ENCODE results near the gene OVOL2. TPM values are rescaled to one million over a fixed set of nuclear protein-coding genes. Genes with fewer than 3 reads are reported as not detected.

The OVOL2 gene
- total and polyA plus RNA-seq, 3 experiments from 2014 or later, result not detected

GRCh38 chr20:17976305-17976704 lies 81.4 kb downstream of the OVOL2 start:
- DNase-seq, result no peak
- no peaks in the 10 kb centered on the region for H3K27me3 ChIP-seq (ENCODE audit: insufficient read depth, low read length, poor library complexity, severe bottlenecking)
- H3K4me1 ChIP-seq (ENCODE audit: insufficient read depth, low read length), result peaks cover 18% of the 10 kb centered on the region
- Mint-ChIP-seq H3K9me3 (no peaks in the 10 kb centered on the region), H3K4me3 (no peak overlapping the region), H3K27me3 (no peaks in the 10 kb centered on the region), H3K4me1 (peaks cover 23 to 46% (median 38%) of the 10 kb centered on the region in 3 donors), H3K27ac (peak overlapping the region in 2 of 8 donors; percentile 4 to 31), H3K36me3 (peaks cover 3 to 35% (median 8%) of the 10 kb centered on the region in 3 donors)
- H3K4me3 ChIP-seq (ENCODE audit: low read length), result no peak overlapping the region
- H3K27ac ChIP-seq (ENCODE audit: low read depth, low read length), result no peak overlapping the region
- CTCF ChIA-PET, result no interaction called here
- POLR2A ChIA-PET, result no interaction called here
- H3K9me3 ChIP-seq (ENCODE audit: low read length), result no peaks in the 10 kb centered on the region
- no peaks in the 10 kb centered on the region for H3K36me3 ChIP-seq (ENCODE audit: insufficient read depth, low read length)

Other genes with a start within 250 kb of the OVOL2 start
- gene SNX5, start 89.1 kb downstream of the OVOL2 start, total RNA-seq, result 100 to 1,000 TPM; 174 to 191 TPM
- 89.0 TPM for gene SNX5, start 89.1 kb downstream of the OVOL2 start, polyA plus RNA-seq
- gene MGME1, start 88.9 kb downstream of the OVOL2 start, total RNA-seq, result 10 to 100 TPM; 29.2 to 31.8 TPM
- gene MGME1, start 88.9 kb downstream of the OVOL2 start, polyA plus RNA-seq, result 11.9 TPM
- gene KAT14, start 79.9 kb upstream of the OVOL2 start, total RNA-seq, result 10 to 100 TPM; 18.6 to 21.4 TPM
- 17.8 TPM for gene KAT14, start 79.9 kb upstream of the OVOL2 start, polyA plus RNA-seq
- gene PET117, start 79.9 kb upstream of the OVOL2 start, total RNA-seq, result 10 to 100 TPM; 14.7 to 15.6 TPM
- gene PET117, start 79.9 kb upstream of the OVOL2 start, polyA plus RNA-seq, result 36.0 TPM
- gene ZNF133, start 230.6 kb upstream of the OVOL2 start, total RNA-seq, result 1 to 10 TPM; 6.1 to 6.4 TPM
- gene ZNF133, start 230.6 kb upstream of the OVOL2 start, polyA plus RNA-seq, result 5.9 TPM

All from CD8-positive, alpha-beta memory T cell (primary cell).